Measurements from ENCODE around the gene CD52. TPM values are rescaled to one million over a fixed set of nuclear protein-coding genes. Genes with fewer than 3 reads are reported as not detected.

Gene CD52
- total and polyA plus RNA-seq, 2 experiments from 2014 or later: 7.3 TPM; not detected in 1

DNA sequence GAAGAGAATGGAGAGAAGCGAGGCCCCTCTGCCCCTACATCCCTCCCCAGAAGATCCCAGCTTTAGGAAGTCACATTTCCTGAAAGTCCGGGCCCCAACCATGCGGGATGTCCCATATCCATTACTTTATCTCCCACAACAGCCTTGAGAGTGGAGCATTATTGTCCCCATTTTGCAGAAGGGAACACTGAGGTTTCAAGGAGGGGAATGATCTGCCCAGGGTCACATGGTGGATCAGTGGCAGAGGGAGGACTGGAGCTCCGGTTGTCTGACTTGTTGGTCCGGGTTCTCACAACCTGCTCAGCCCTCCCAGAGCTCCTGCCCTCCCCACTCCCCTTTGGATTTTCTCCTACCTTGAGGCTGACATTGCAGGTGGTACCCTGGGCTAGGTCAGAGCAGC is 38.3 kb downstream of the CD52 start:
- Histone ChIP-seq H3K4me3 (no peak overlapping the region), H3K27ac (ENCODE audit: low read depth) (no peak overlapping the region), H3K27me3 (ENCODE audit: insufficient read depth) (peaks cover 15% of the 10 kb centered on the region), H3F3A (replicated peaks; ENCODE audit: low read depth) (peaks cover 4% of the 10 kb centered on the region; the same call in 1 of the 2 replicates), H3K4me1 (ENCODE audit: insufficient read depth) (peaks cover 17% of the 10 kb centered on the region), H2AFZ (no peak overlapping the region), H3K9me2 (ENCODE audit: insufficient read depth) (no peaks in the 10 kb centered on the region), H3K36me3 (ENCODE audit: insufficient read depth) (no peaks in the 10 kb centered on the region), H3K79me2 (replicated peaks; ENCODE audit: insufficient read depth) (no peaks in the 10 kb centered on the region), H4K20me1 (replicated peaks; ENCODE audit: insufficient read depth) (no peaks in the 10 kb centered on the region), H3K4me2 (no peak overlapping the region)
- Mint-ChIP-seq H3K27ac (no peak overlapping the region), H3K4me3 (no peak overlapping the region), H3K9me3 (no peaks in the 10 kb centered on the region), H3K36me3 (ENCODE audit: low read depth) (no peaks in the 10 kb centered on the region), H3K27me3 (ENCODE audit: insufficient read depth, low read depth, poor library complexity) (peaks cover 30% of the 10 kb centered on the region), H3K4me1 (peaks cover 46% of the 10 kb centered on the region)
- TF ChIP-seq, protein P1, sequence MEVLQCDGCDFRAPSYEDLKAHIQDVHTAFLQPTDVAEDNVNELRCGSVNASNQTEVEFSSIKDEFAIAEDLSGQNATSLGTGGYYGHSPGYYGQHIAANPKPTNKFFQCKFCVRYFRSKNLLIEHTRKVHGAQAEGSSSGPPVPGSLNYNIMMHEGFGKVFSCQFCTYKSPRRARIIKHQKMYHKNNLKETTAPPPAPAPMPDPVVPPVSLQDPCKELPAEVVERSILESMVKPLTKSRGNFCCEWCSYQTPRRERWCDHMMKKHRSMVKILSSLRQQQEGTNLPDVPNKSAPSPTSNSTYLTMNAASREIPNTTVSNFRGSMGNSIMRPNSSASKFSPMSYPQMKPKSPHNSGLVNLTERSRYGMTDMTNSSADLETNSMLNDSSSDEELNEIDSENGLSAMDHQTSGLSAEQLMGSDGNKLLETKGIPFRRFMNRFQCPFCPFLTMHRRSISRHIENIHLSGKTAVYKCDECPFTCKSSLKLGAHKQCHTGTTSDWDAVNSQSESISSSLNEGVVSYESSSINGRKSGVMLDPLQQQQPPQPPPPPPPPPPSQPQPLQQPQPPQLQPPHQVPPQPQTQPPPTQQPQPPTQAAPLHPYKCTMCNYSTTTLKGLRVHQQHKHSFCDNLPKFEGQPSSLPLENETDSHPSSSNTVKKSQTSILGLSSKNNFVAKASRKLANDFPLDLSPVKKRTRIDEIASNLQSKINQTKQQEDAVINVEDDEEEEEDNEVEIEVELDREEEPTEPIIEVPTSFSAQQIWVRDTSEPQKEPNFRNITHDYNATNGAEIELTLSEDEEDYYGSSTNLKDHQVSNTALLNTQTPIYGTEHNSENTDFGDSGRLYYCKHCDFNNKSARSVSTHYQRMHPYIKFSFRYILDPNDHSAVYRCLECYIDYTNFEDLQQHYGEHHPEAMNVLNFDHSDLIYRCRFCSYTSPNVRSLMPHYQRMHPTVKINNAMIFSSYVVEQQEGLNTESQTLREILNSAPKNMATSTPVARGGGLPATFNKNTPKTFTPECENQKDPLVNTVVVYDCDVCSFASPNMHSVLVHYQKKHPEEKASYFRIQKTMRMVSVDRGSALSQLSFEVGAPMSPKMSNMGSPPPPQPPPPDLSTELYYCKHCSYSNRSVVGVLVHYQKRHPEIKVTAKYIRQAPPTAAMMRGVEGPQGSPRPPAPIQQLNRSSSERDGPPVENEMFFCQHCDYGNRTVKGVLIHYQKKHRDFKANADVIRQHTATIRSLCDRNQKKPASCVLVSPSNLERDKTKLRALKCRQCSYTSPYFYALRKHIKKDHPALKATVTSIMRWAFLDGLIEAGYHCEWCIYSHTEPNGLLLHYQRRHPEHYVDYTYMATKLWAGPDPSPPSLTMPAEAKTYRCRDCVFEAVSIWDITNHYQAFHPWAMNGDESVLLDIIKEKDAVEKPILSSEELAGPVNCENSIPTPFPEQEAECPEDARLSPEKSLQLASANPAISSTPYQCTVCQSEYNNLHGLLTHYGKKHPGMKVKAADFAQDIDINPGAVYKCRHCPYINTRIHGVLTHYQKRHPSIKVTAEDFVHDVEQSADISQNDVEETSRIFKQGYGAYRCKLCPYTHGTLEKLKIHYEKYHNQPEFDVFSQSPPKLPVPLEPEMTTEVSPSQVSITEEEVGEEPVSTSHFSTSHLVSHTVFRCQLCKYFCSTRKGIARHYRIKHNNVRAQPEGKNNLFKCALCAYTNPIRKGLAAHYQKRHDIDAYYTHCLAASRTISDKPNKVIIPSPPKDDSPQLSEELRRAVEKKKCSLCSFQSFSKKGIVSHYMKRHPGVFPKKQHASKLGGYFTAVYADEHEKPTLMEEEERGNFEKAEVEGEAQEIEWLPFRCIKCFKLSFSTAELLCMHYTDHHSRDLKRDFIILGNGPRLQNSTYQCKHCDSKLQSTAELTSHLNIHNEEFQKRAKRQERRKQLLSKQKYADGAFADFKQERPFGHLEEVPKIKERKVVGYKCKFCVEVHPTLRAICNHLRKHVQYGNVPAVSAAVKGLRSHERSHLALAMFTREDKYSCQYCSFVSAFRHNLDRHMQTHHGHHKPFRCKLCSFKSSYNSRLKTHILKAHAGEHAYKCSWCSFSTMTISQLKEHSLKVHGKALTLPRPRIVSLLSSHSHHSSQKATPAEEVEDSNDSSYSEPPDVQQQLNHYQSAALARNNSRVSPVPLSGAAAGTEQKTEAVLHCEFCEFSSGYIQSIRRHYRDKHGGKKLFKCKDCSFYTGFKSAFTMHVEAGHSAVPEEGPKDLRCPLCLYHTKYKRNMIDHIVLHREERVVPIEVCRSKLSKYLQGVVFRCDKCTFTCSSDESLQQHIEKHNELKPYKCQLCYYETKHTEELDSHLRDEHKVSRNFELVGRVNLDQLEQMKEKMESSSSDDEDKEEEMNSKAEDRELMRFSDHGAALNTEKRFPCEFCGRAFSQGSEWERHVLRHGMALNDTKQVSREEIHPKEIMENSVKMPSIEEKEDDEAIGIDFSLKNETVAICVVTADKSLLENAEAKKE (CRISPR knock-in tag; IDR thresholded peaks at IDR 0.05): no peak
- TF ChIP-seq JUNB (IDR thresholded peaks at IDR 0.05; ENCODE audit: unreplicated experiment): no peak
- TF ChIP-seq, protein P2, sequence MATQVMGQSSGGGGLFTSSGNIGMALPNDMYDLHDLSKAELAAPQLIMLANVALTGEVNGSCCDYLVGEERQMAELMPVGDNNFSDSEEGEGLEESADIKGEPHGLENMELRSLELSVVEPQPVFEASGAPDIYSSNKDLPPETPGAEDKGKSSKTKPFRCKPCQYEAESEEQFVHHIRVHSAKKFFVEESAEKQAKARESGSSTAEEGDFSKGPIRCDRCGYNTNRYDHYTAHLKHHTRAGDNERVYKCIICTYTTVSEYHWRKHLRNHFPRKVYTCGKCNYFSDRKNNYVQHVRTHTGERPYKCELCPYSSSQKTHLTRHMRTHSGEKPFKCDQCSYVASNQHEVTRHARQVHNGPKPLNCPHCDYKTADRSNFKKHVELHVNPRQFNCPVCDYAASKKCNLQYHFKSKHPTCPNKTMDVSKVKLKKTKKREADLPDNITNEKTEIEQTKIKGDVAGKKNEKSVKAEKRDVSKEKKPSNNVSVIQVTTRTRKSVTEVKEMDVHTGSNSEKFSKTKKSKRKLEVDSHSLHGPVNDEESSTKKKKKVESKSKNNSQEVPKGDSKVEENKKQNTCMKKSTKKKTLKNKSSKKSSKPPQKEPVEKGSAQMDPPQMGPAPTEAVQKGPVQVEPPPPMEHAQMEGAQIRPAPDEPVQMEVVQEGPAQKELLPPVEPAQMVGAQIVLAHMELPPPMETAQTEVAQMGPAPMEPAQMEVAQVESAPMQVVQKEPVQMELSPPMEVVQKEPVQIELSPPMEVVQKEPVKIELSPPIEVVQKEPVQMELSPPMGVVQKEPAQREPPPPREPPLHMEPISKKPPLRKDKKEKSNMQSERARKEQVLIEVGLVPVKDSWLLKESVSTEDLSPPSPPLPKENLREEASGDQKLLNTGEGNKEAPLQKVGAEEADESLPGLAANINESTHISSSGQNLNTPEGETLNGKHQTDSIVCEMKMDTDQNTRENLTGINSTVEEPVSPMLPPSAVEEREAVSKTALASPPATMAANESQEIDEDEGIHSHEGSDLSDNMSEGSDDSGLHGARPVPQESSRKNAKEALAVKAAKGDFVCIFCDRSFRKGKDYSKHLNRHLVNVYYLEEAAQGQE (IDR thresholded peaks at IDR 0.05; ENCODE audit: unreplicated experiment): no peak
- TF ChIP-seq STAT1 (IDR thresholded peaks at IDR 0.05; ENCODE audit: unreplicated experiment): no peak
- TF ChIP-seq, protein P3, sequence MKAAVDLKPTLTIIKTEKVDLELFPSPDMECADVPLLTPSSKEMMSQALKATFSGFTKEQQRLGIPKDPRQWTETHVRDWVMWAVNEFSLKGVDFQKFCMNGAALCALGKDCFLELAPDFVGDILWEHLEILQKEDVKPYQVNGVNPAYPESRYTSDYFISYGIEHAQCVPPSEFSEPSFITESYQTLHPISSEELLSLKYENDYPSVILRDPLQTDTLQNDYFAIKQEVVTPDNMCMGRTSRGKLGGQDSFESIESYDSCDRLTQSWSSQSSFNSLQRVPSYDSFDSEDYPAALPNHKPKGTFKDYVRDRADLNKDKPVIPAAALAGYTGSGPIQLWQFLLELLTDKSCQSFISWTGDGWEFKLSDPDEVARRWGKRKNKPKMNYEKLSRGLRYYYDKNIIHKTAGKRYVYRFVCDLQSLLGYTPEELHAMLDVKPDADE (IDR thresholded peaks at IDR 0.05): no peak
- TF ChIP-seq, protein P4, sequence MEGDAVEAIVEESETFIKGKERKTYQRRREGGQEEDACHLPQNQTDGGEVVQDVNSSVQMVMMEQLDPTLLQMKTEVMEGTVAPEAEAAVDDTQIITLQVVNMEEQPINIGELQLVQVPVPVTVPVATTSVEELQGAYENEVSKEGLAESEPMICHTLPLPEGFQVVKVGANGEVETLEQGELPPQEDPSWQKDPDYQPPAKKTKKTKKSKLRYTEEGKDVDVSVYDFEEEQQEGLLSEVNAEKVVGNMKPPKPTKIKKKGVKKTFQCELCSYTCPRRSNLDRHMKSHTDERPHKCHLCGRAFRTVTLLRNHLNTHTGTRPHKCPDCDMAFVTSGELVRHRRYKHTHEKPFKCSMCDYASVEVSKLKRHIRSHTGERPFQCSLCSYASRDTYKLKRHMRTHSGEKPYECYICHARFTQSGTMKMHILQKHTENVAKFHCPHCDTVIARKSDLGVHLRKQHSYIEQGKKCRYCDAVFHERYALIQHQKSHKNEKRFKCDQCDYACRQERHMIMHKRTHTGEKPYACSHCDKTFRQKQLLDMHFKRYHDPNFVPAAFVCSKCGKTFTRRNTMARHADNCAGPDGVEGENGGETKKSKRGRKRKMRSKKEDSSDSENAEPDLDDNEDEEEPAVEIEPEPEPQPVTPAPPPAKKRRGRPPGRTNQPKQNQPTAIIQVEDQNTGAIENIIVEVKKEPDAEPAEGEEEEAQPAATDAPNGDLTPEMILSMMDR (conservative IDR thresholded peaks at IDR 0.05; ENCODE audit: low read depth in 2 of 2): no peak
- TF ChIP-seq EZH2 (IDR thresholded peaks at IDR 0.05; ENCODE audit: low read depth, unreplicated experiment): no peak
- no peak for TF ChIP-seq EZH2phosphoT487 (IDR thresholded peaks at IDR 0.05; ENCODE audit: unreplicated experiment)
- no peak for TF ChIP-seq POLR2AphosphoS5 (IDR thresholded peaks at IDR 0.05; ENCODE audit: low read depth)
- no peak for TF ChIP-seq ZNF114 (CRISPR knock-in tag; IDR thresholded peaks at IDR 0.05)
- no peak for TF ChIP-seq NANOG (IDR thresholded peaks at IDR 0.05; ENCODE audit: borderline replicate concordance)
- no peak for TF ChIP-seq ZNF331 (CRISPR knock-in tag; IDR thresholded peaks at IDR 0.05; ENCODE audit: low read depth)
- no peak for TF ChIP-seq CREB1 (CRISPR knock-in tag; IDR thresholded peaks at IDR 0.05; ENCODE audit: low read depth)
- no peak for DNase-seq (ENCODE audit: low spot score)
- ATAC-seq: no peak
